ENCODE data around the gene TARBP1.
"Not testable (repeated sequence)": the region's sequence is repeated elsewhere in the genome, so short reads cannot be mapped to it uniquely, and the experiment has no call there.

The TARBP1 gene

GRCh38 chr1:234509457-234510328, 30.7 kb upstream of the TARBP1 start:
- H3K4me1 Mint-ChIP-seq (ENCODE audit: low read depth) = peaks cover 7% of the 10 kb centered on the region
- peaks cover 4% of the 10 kb centered on the region for H3K27me3 Mint-ChIP-seq
- H3K36me3 Mint-ChIP-seq (ENCODE audit: low read depth) = no peaks in the 10 kb centered on the region
- H3K4me3 Mint-ChIP-seq = no peak overlapping the region
- H3K27ac Mint-ChIP-seq = peak overlapping the region; percentile 28
- peaks cover 5% of the 10 kb centered on the region for H3K9me3 Mint-ChIP-seq

GRCh38 chr1:234507626-234508387, 28.8 kb upstream of the TARBP1 start:
- peaks cover 9% of the 10 kb centered on the region for H3K36me3 Mint-ChIP-seq (ENCODE audit: low read depth)
- peaks cover 25% of the 10 kb centered on the region for H3K4me1 Mint-ChIP-seq (ENCODE audit: low read depth)
- H3K27ac Mint-ChIP-seq = no peak overlapping the region
- peaks cover 4% of the 10 kb centered on the region for H3K27me3 Mint-ChIP-seq
- no peak overlapping the region for H3K4me3 Mint-ChIP-seq
- peaks cover 12% of the 10 kb centered on the region for H3K9me3 Mint-ChIP-seq

GRCh38 chr1:234507089-234507488, 28.1 kb upstream of the TARBP1 start:
- Mint-ChIP-seq H3K36me3 (ENCODE audit: low read depth) (peaks cover 9% of the 10 kb centered on the region), H3K27ac (no peak overlapping the region), H3K4me3 (no peak overlapping the region), H3K4me1 (ENCODE audit: low read depth) (peaks cover 28% of the 10 kb centered on the region), H3K9me3 (peaks cover 12% of the 10 kb centered on the region), H3K27me3 (peaks cover 4% of the 10 kb centered on the region)

GRCh38 chr1:234505769-234506102, 26.8 kb upstream of the TARBP1 start:
- H3K9me3 Mint-ChIP-seq = peaks cover 18% of the 10 kb centered on the region
- peaks cover 41% of the 10 kb centered on the region for H3K4me1 Mint-ChIP-seq (ENCODE audit: low read depth)
- H3K4me3 Mint-ChIP-seq = no peak overlapping the region
- no peaks in the 10 kb centered on the region for H3K27me3 Mint-ChIP-seq
- no peak overlapping the region for H3K27ac Mint-ChIP-seq
- peaks cover 14% of the 10 kb centered on the region for H3K36me3 Mint-ChIP-seq (ENCODE audit: low read depth)

- Mint-ChIP-seq H3K27me3 (no peaks in the 10 kb centered on the region), H3K27ac (peak overlapping the region; percentile 9), H3K36me3 (ENCODE audit: low read depth) (peaks cover 14% of the 10 kb centered on the region)
Measured at GRCh38 chr1:234504969-234505768, 26.2 kb upstream of the TARBP1 start.

GRCh38 chr1:234504251-234504650, 25.3 kb upstream of the TARBP1 start:
- peaks cover 14% of the 10 kb centered on the region for H3K36me3 Mint-ChIP-seq (ENCODE audit: low read depth)
- H3K4me1 Mint-ChIP-seq (ENCODE audit: low read depth) = peaks cover 50% of the 10 kb centered on the region
- peaks cover 18% of the 10 kb centered on the region for H3K9me3 Mint-ChIP-seq
- H3K27ac Mint-ChIP-seq, H3K27me3 Mint-ChIP-seq, H3K4me3 Mint-ChIP-seq: not testable (repeated sequence)

More at GRCh38 chr1:234504969-234505768, 26.2 kb upstream of the TARBP1 start:
- Mint-ChIP-seq H3K4me1 (ENCODE audit: low read depth) (peaks cover 47% of the 10 kb centered on the region), H3K9me3 (peaks cover 18% of the 10 kb centered on the region), H3K4me3 (no peak overlapping the region)

- Mint-ChIP-seq H3K27ac (no peak overlapping the region), H3K9me3 (peaks cover 18% of the 10 kb centered on the region), H3K4me1 (ENCODE audit: low read depth) (peaks cover 58% of the 10 kb centered on the region), H3K36me3 (ENCODE audit: low read depth) (peaks cover 14% of the 10 kb centered on the region), H3K27me3 (no peaks in the 10 kb centered on the region), H3K4me3 (no peak overlapping the region)
Measured at GRCh38 chr1:234503193-234504050, 24.4 kb upstream of the TARBP1 start.

GRCh38 chr1:234502785-234503184, 23.8 kb upstream of the TARBP1 start:
- no peak overlapping the region for H3K4me3 Mint-ChIP-seq
- no peak overlapping the region for H3K27ac Mint-ChIP-seq
- peaks cover 14% of the 10 kb centered on the region for H3K36me3 Mint-ChIP-seq (ENCODE audit: low read depth)

GRCh38 chr1:234500269-234500668, 21.3 kb upstream of the TARBP1 start:
- no peaks in the 10 kb centered on the region for H3K27me3 Mint-ChIP-seq
- peaks cover 71% of the 10 kb centered on the region for H3K4me1 Mint-ChIP-seq (ENCODE audit: low read depth)
- peak overlapping the region; percentile 89 for H3K27ac Mint-ChIP-seq
- H3K9me3 Mint-ChIP-seq = peaks cover 18% of the 10 kb centered on the region
- H3K4me3 Mint-ChIP-seq = peak overlapping the region; percentile 44
- peaks cover 14% of the 10 kb centered on the region for H3K36me3 Mint-ChIP-seq (ENCODE audit: low read depth)

More at GRCh38 chr1:234502785-234503184, 23.8 kb upstream of the TARBP1 start:
- peaks cover 64% of the 10 kb centered on the region for H3K4me1 Mint-ChIP-seq (ENCODE audit: low read depth)
- H3K9me3 Mint-ChIP-seq = peaks cover 18% of the 10 kb centered on the region
- no peaks in the 10 kb centered on the region for H3K27me3 Mint-ChIP-seq

GRCh38 chr1:234499943-234500245, 20.9 kb upstream of the TARBP1 start:
- Mint-ChIP-seq H3K4me1 (ENCODE audit: low read depth) (peaks cover 75% of the 10 kb centered on the region), H3K9me3 (peaks cover 15% of the 10 kb centered on the region), H3K27ac (peak overlapping the region; percentile 89), H3K36me3 (ENCODE audit: low read depth) (peaks cover 14% of the 10 kb centered on the region), H3K4me3 (peak overlapping the region; percentile 44), H3K27me3 (no peaks in the 10 kb centered on the region)

GRCh38 chr1:234499119-234499942, 20.4 kb upstream of the TARBP1 start:
- H3K27me3 Mint-ChIP-seq = no peaks in the 10 kb centered on the region
- H3K4me3 Mint-ChIP-seq = no peak overlapping the region
- H3K4me1 Mint-ChIP-seq (ENCODE audit: low read depth) = peaks cover 73% of the 10 kb centered on the region
- H3K9me3 Mint-ChIP-seq = peaks cover 9% of the 10 kb centered on the region
- H3K27ac Mint-ChIP-seq = peak overlapping the region; percentile 65
- H3K36me3 Mint-ChIP-seq (ENCODE audit: low read depth) = peaks cover 10% of the 10 kb centered on the region

- Mint-ChIP-seq H3K36me3 (ENCODE audit: low read depth) (peaks cover 4% of the 10 kb centered on the region), H3K9me3 (peaks cover 6% of the 10 kb centered on the region), H3K27ac (no peak overlapping the region), H3K27me3 (no peaks in the 10 kb centered on the region), H3K4me1 (ENCODE audit: low read depth) (peaks cover 66% of the 10 kb centered on the region), H3K4me3 (no peak overlapping the region)
Measured at GRCh38 chr1:234498448-234499118, 19.6 kb upstream of the TARBP1 start.

GRCh38 chr1:234497589-234497988, 18.6 kb upstream of the TARBP1 start:
- H3K36me3 Mint-ChIP-seq (ENCODE audit: low read depth) = peaks cover 4% of the 10 kb centered on the region
- H3K27me3 Mint-ChIP-seq = peaks cover 3% of the 10 kb centered on the region
- peaks cover 6% of the 10 kb centered on the region for H3K9me3 Mint-ChIP-seq
- H3K4me3 Mint-ChIP-seq = no peak overlapping the region
- H3K27ac Mint-ChIP-seq = no peak overlapping the region
- peaks cover 59% of the 10 kb centered on the region for H3K4me1 Mint-ChIP-seq (ENCODE audit: low read depth)
